Caco-2 (cell line): ENCODE measurements around the gene NES. TPM values are rescaled to one million over a fixed set of nuclear protein-coding genes. Genes with fewer than 3 reads are reported as not detected.
A peak's percentile ranks its signal among the peaks of the same experiment; 100 is the strongest.

Experiments used
- BruUV-seq: library from RNA; stranded (reverse); fragments of 400-500 nt; replicated peaks from 2 replicates; lab custom pipeline; 2021; lab: Mats Ljungman, UMichigan
- CTCF ChIA-PET: fragments of 300-600 bp; sonication (Branson Sonifier 250); formaldehyde crosslinking; loops from one replicate; lab custom pipeline; 2022; ENCODE audit warnings: antibody characterized with exemption; lab: Charles Lee
- POLR2A ChIA-PET: fragments of 300-600 bp; sonication (Branson Sonifier 250); formaldehyde crosslinking; loops from one replicate; lab custom pipeline; 2022; ENCODE audit warnings: antibody characterized with exemption; lab: Charles Lee
- DNase-seq, 2 experiments: peaks; one replicate each; pipeline versions ENCODE4 v3.0.0 to v3.0.0-alpha.2; 2020 to 2022
- H3K27me3 ChIP-seq: replicated peaks from 2 replicates; pipeline ENCODE4 v1.6.0; 2011; ENCODE audit warnings: low read length; ENCODE audit not compliant: control insufficient read depth, insufficient read depth
- H3K36me3 ChIP-seq: 2 replicates; pipeline ENCODE4 v1.5.1; 2011; ENCODE audit warnings: low read length; ENCODE audit not compliant: control insufficient read depth, insufficient read depth
- H3K4me1 ChIP-seq: fragments of 250-450 bp; sonication (Bioruptor Pico); 2 replicates; pipeline ENCODE4 v1.5.1; 2020; ENCODE audit warnings: mild to moderate bottlenecking
- H3K4me3 ChIP-seq: 2 replicates; pipeline ENCODE4 v1.5.1; 2011; ENCODE audit warnings: low read depth, mild to moderate bottlenecking, control low read depth, low read length
- H3K9me3 ChIP-seq: fragments of 250-450 bp; sonication (Bioruptor Pico); 2 replicates; pipeline ENCODE4 v1.5.1; 2020; ENCODE audit warnings: mild to moderate bottlenecking, moderate library complexity
- H3K27ac Mint-ChIP-seq: one replicate; pipeline ENCODE4 v1.8.0; 2022; ENCODE audit warnings: mixed read lengths; ENCODE audit not compliant: unreplicated experiment
- H3K27me3 Mint-ChIP-seq: one replicate; pipeline ENCODE4 v1.8.0; 2022; ENCODE audit warnings: mixed read lengths; ENCODE audit not compliant: insufficient read depth, unreplicated experiment
- H3K36me3 Mint-ChIP-seq: one replicate; pipeline ENCODE4 v1.8.0; 2022; ENCODE audit warnings: mild to moderate bottlenecking, mixed read lengths; ENCODE audit not compliant: insufficient read depth, unreplicated experiment
- H3K4me1 Mint-ChIP-seq: one replicate; pipeline ENCODE4 v1.8.0; 2022; ENCODE audit warnings: low read depth, mixed read lengths; ENCODE audit not compliant: unreplicated experiment
- H3K4me3 Mint-ChIP-seq: one replicate; pipeline ENCODE4 v1.8.0; 2022; ENCODE audit warnings: mild to moderate bottlenecking, moderate library complexity, mixed read lengths; ENCODE audit not compliant: unreplicated experiment
- H3K9me3 Mint-ChIP-seq: one replicate; pipeline ENCODE4 v1.8.0; 2022; ENCODE audit warnings: mixed read lengths; ENCODE audit not compliant: unreplicated experiment
- intact Hi-C: fragments of 100-400 bp; cut with micrococcal nuclease; formaldehyde crosslinking; loops from one replicate; pipeline ENCODE4 v1.10.0; 2022; ENCODE audit not compliant: unreplicated experiment
- total RNA-seq: library from RNA; stranded (reverse); gene quantifications from 2 replicates; pipeline ENCODE4 v1.2.3, GENCODE V29; 2022
- TF ChIP-seq, protein P1 (sequence below), 2 experiments: fragments of 200-600 bp in 1 of 2; IDR thresholded peaks; 1 replicate in 1 of 2; 2 replicates in 1 of 2; pipeline versions ENCODE4 v1.5.1 to v1.8.0; 2011 to 2022; ENCODE audit warnings: antibody characterized with exemption in 1 of 2, control low read depth in 1 of 2, inconsistent platforms in 1 of 2, low read depth in 1 of 2, low read length in 1 of 2, mild to moderate bottlenecking in 1 of 2, moderate library complexity in 1 of 2; ENCODE audit not compliant: insufficient read depth in 1 of 2, severe bottlenecking in 1 of 2, unreplicated experiment in 1 of 2

NES gene
- total RNA-seq, 1 experiment from 2014 or later: 18.0 TPM

DNA sequence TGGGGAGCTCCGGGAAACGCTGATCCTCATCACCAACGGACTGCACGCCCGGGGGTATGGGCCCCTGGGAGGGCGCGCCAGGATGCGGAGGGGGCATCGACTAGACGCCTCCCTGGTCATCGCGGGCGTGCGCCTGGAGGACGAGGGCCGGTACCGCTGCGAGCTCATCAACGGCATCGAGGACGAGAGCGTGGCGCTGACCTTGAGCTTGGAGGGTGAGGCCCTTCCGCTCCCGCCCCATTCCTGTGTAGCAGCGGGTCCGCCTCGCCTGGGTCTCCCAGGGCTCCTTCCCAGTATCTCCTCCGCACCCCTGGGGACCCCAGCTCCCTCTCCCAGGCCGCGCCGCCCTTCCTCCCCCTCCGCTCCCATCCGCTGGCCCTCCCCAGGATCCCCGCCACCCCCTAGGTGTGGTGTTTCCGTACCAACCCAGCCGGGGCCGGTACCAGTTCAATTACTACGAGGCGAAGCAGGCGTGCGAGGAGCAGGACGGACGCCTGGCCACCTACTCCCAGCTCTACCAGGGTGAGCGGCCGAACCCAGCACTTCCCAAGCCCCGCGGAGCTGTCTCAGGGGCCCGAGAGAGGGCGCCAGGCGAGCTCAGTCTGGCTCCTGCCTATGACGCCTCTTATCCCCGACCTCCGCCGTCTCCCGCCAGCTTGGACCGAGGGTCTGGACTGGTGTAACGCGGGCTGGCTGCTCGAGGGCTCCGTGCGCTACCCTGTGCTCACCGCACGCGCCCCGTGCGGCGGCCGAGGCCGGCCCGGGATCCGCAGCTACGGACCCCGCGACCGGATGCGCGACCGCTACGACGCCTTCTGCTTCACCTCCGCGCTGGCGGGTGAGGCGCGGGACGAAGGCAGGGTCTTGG lies 53.0 kb downstream of the NES start:
- ChIA-PET POLR2A (interaction anchor here (0.6 to 1.0 kb wide), 3 partner anchors 53 to 117 kb away, joined by 3 to 4 read pairs (median 3); partner anchors contain the start of genes ISG20L2, METTL25B, MRPL24 and NES), CTCF (interaction anchor here (0.5 to 2.5 kb wide), 23 partner anchors 10 to 214 kb away, joined by 3 to 19 read pairs (median 5); partner anchors contain the start of gene NES)
- Mint-ChIP-seq H3K36me3 (no peaks in the 10 kb centered on the region), H3K9me3 (no peaks in the 10 kb centered on the region), H3K4me3 (peak overlapping the region; percentile 64), H3K27me3 (peaks cover 28% of the 10 kb centered on the region), H3K27ac (no peak overlapping the region), H3K4me1 (peaks cover 17% of the 10 kb centered on the region)
- no TSS peak for BruUV-seq
- intact Hi-C loops: no loop called here
- Histone ChIP-seq H3K36me3 (no peaks in the 10 kb centered on the region), H3K27me3 (peaks cover 1% of the 10 kb centered on the region; the same call in 1 of the 2 replicates), H3K9me3 (no peaks in the 10 kb centered on the region), H3K4me3 (peak overlapping the region; percentile 28), H3K4me1 (peaks cover 13% of the 10 kb centered on the region)
- peak; percentile 69 to 70 for DNase-seq
- TF ChIP-seq, protein P1, sequence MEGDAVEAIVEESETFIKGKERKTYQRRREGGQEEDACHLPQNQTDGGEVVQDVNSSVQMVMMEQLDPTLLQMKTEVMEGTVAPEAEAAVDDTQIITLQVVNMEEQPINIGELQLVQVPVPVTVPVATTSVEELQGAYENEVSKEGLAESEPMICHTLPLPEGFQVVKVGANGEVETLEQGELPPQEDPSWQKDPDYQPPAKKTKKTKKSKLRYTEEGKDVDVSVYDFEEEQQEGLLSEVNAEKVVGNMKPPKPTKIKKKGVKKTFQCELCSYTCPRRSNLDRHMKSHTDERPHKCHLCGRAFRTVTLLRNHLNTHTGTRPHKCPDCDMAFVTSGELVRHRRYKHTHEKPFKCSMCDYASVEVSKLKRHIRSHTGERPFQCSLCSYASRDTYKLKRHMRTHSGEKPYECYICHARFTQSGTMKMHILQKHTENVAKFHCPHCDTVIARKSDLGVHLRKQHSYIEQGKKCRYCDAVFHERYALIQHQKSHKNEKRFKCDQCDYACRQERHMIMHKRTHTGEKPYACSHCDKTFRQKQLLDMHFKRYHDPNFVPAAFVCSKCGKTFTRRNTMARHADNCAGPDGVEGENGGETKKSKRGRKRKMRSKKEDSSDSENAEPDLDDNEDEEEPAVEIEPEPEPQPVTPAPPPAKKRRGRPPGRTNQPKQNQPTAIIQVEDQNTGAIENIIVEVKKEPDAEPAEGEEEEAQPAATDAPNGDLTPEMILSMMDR (IDR thresholded peaks at IDR 0.05; ENCODE audit: insufficient read depth in 1 of 2, low read depth in 1 of 2, low read length in 1 of 2, severe bottlenecking in 1 of 2, unreplicated experiment in 1 of 2): peak; percentile 12 to 49

DNA sequence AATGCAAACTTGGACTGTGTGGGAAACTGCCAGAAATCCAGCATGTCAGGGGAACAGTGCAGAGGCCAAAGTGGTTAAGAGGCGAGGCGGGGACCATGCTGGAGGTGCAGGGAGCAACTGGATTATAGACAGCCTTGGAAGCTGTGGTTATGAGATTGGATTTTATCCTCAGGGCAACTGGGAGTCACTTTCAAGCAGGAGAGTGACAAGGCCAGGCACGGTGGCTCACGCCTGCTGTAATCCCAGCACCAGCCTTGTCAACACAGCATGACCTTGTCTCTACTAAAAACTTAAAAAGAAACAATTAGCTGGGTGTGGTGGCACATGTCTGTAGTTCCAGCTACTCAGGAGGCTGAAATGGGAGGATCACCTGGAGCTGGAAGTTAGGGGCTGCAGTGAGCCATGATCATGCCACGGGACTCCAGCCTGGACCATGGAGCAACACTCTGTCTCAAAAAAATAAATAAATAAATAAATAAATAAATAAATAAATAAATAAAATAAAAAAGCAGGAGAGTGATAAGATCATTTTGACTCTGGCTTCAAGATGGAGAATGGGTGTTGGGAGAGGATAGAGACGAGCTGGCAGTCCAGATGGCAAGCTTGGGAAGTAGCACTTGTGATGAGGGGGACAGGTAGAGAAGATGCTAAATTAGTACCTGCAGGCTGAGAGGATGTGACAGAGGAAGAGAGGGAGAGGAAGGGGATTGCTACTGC lies 54.5 kb downstream of the NES start:
- no peak overlapping the region for H3K27ac Mint-ChIP-seq
- Histone ChIP-seq H3K4me3 (no peak overlapping the region), H3K36me3 (no peaks in the 10 kb centered on the region), H3K4me1 (peaks cover 13% of the 10 kb centered on the region), H3K27me3 (peaks cover 1% of the 10 kb centered on the region; the same call in 1 of the 2 replicates), H3K9me3 (no peaks in the 10 kb centered on the region)
- H3K4me1 Mint-ChIP-seq: peaks cover 17% of the 10 kb centered on the region
- H3K4me3 Mint-ChIP-seq: peak overlapping the region; percentile 64
- intact Hi-C loops: no loop called here
- CTCF ChIA-PET: interaction anchor here (1.6 kb wide), 1 partner anchor 10 kb away, joined by 5 read pairs; no protein-coding TSS in a partner anchor
- POLR2A ChIA-PET: no interaction called here
- peaks cover 28% of the 10 kb centered on the region for H3K27me3 Mint-ChIP-seq
- no TSS peak for BruUV-seq
- TF ChIP-seq, protein P1 (IDR thresholded peaks at IDR 0.05; ENCODE audit: insufficient read depth in 1 of 2, low read depth in 1 of 2, low read length in 1 of 2, severe bottlenecking in 1 of 2, unreplicated experiment in 1 of 2): no peak
- H3K9me3 Mint-ChIP-seq: no peaks in the 10 kb centered on the region
- H3K36me3 Mint-ChIP-seq: no peaks in the 10 kb centered on the region
- no peak for DNase-seq

DNA sequence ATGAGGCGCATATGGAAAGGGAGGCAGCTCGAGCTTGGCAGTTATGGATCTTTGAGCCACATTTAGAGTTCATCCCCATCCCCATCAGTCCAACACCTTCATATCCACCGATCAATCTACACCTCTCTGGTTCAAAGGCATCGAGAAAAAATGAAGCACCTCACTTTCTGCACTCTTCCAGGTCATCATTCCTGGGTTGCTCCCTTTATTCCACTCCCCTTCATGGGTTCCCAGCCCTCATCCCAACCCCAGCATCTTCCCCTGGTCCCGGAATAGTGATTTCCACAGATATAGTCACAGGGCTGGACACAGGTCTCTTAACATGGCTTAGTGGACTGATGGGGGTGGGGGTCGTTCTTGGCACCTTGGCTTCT lies 57.6 kb downstream of the NES start:
- H3K36me3 ChIP-seq: no peaks in the 10 kb centered on the region
- no peak for DNase-seq
- Mint-ChIP-seq H3K27ac (no peak overlapping the region), H3K27me3 (peaks cover 25% of the 10 kb centered on the region), H3K4me3 (no peak overlapping the region), H3K4me1 (peaks cover 7% of the 10 kb centered on the region), H3K9me3 (no peaks in the 10 kb centered on the region), H3K36me3 (no peaks in the 10 kb centered on the region)
- no peaks in the 10 kb centered on the region; the same call in 1 of the 2 replicates for H3K27me3 ChIP-seq
- CTCF ChIA-PET: interaction anchor here (1.0 to 2.2 kb wide), 10 partner anchors 8 to 308 kb away, joined by 3 to 13 read pairs (median 4); partner anchors contain the start of gene NES
- no peak overlapping the region for H3K4me3 ChIP-seq
- intact Hi-C loops: no loop called here
- TF ChIP-seq, protein P1 (IDR thresholded peaks at IDR 0.05; ENCODE audit: insufficient read depth in 1 of 2, low read depth in 1 of 2, low read length in 1 of 2, severe bottlenecking in 1 of 2, unreplicated experiment in 1 of 2): no peak
- no peaks in the 10 kb centered on the region for H3K9me3 ChIP-seq
- H3K4me1 ChIP-seq: 0 out of 2 replicates have a peak, but pooled peaks cover 5% of the 10 kb centered on the region
- POLR2A ChIA-PET: interaction anchor here (0.6 kb wide), 1 partner anchor 106 kb away, joined by 3 read pairs; no protein-coding TSS in a partner anchor
- BruUV-seq: no TSS peak
